Large intestine (tissue), 3 donors: ENCODE measurements around the gene UGT1A9. TPM values are rescaled to one million over a fixed set of nuclear protein-coding genes. Genes with fewer than 3 reads are reported as not detected.
"Not testable (repeated sequence)": the region's sequence is repeated elsewhere in the genome, so short reads cannot be mapped to it uniquely, and the experiment has no call there.

ENCODE experiments used
- DNase-seq, 2 donors: peaks; one replicate each; pipeline versions ENCODE4 v3.0.0 to v3.0.0-alpha.2; 2013
- H3K27ac ChIP-seq: one replicate; pipeline ENCODE4 v1.5.1; 2013; ENCODE audit warnings: low read length
- H3K27me3 ChIP-seq: 2 replicates; pipeline ENCODE4 v1.6.1; 2013; ENCODE audit warnings: low read length; ENCODE audit not compliant: control insufficient read depth, insufficient read depth
- H3K36me3 ChIP-seq: 2 replicates; pipeline ENCODE4 v1.6.1; 2013; ENCODE audit warnings: low read length; ENCODE audit not compliant: control insufficient read depth, insufficient read depth
- H3K4me1 ChIP-seq: one replicate; pipeline ENCODE4 v1.6.1; 2013; ENCODE audit warnings: low read length; ENCODE audit not compliant: control insufficient read depth, insufficient read depth
- H3K4me3 ChIP-seq: one replicate; pipeline ENCODE4 v1.5.1; 2013; ENCODE audit warnings: low read length
- H3K9me3 ChIP-seq: one replicate; pipeline ENCODE4 v1.6.1; 2013; ENCODE audit warnings: mild to moderate bottlenecking, low read depth, low read length, moderate library complexity; ENCODE audit not compliant: control insufficient read depth
- WGBS: methylation state at CpG from one replicate; pipeline ENCODE4 v1.1.5; 2013; ENCODE audit warnings: low lambda C conversion rate; ENCODE audit not compliant: insufficient coverage; 5-methylcytosine and 5-hydroxymethylcytosine counted together
- polyA plus RNA-seq: library from polyadenylated mRNA; unstranded; fragments of 120-200 nt; gene quantifications from one replicate; pipeline ENCODE4 v1.2.1, GENCODE V29; 2013

Gene UGT1A9
- polyA plus RNA-seq, 1 donor = not detected

- no peaks in the 10 kb centered on the region for H3K27me3 ChIP-seq
- H3K4me3 ChIP-seq = no peak overlapping the region
- no peaks in the 10 kb centered on the region for H3K4me1 ChIP-seq
- WGBS = 20% methylated on average over 1 of the region's 1 CpG
- no peak overlapping the region for H3K27ac ChIP-seq
- H3K9me3 ChIP-seq = no peaks in the 10 kb centered on the region
- peak in 1 of 2 donors; percentile 4 for DNase-seq
- H3K36me3 ChIP-seq = no peaks in the 10 kb centered on the region
These were observed 16.7 kb upstream of the UGT1A9 start for GRCh38 chr2:233655043-233655442.

- not testable (repeated sequence) for H3K36me3 ChIP-seq, H3K9me3 ChIP-seq, H3K27ac ChIP-seq, H3K4me1 ChIP-seq, H3K27me3 ChIP-seq, DNase-seq, H3K4me3 ChIP-seq
- no CpG with 5 or more reads among the region's 3 CpGs for WGBS
These were observed 15.8 kb upstream of the UGT1A9 start for GRCh38 chr2:233655943-233656342.

DNA sequence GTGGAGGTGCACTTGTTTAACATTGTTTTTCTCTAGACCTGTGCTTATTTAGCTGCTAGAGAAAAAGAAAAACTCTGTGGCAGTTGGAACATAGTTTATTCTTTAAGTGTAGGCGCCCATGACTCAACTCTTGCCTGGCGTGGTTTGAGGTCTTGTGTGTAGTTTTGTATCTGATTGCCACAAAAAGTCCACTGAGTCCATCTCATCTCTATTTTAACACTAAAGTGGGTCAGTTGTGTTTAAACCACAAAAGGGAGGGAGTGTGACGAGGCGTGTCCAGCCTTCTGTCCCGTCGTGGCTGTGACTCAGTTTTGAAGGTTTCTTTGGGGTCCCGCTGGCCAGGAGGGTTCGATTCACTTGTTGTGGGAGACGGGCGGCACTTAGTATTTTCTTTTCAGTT lies 15.3 kb upstream of the UGT1A9 start:
- no CpG with 5 or more reads among the region's 10 CpGs for WGBS
- no peaks in the 10 kb centered on the region for H3K4me1 ChIP-seq
- DNase-seq = no peak
- no peaks in the 10 kb centered on the region for H3K36me3 ChIP-seq
- H3K4me3 ChIP-seq = no peak overlapping the region
- H3K27ac ChIP-seq = no peak overlapping the region
- H3K9me3 ChIP-seq = no peaks in the 10 kb centered on the region
- no peaks in the 10 kb centered on the region for H3K27me3 ChIP-seq

- H3K27me3 ChIP-seq = no peaks in the 10 kb centered on the region
- H3K36me3 ChIP-seq = no peaks in the 10 kb centered on the region
- no peak overlapping the region for H3K4me3 ChIP-seq
- no peak overlapping the region for H3K27ac ChIP-seq
- no peak for DNase-seq
- H3K9me3 ChIP-seq = no peaks in the 10 kb centered on the region
- no peaks in the 10 kb centered on the region for H3K4me1 ChIP-seq
These were observed 13.1 kb upstream of the UGT1A9 start for GRCh38 chr2:233658610-233659009.

- Histone ChIP-seq H3K9me3 (no peaks in the 10 kb centered on the region), H3K4me1 (no peaks in the 10 kb centered on the region), H3K27ac (no peak overlapping the region), H3K4me3 (no peak overlapping the region), H3K36me3 (no peaks in the 10 kb centered on the region), H3K27me3 (no peaks in the 10 kb centered on the region)
- WGBS = 14% methylated on average over 1 of the region's 1 CpG
- no peak for DNase-seq
These were observed 7.8 kb upstream of the UGT1A9 start for GRCh38 chr2:233663911-233664310.

GRCh38 chr2:233668605-233669260 lies 3.0 kb upstream of the UGT1A9 start:
- WGBS = no CpG with 5 or more reads among the region's 4 CpGs
- Histone ChIP-seq H3K36me3 (no peaks in the 10 kb centered on the region), H3K4me1 (no peaks in the 10 kb centered on the region), H3K27me3 (no peaks in the 10 kb centered on the region), H3K4me3 (no peak overlapping the region), H3K27ac (no peak overlapping the region), H3K9me3 (no peaks in the 10 kb centered on the region)
- DNase-seq = peak in 1 of 2 donors; percentile 4

- Histone ChIP-seq H3K27ac (no peak overlapping the region), H3K4me3 (no peak overlapping the region), H3K36me3 (no peaks in the 10 kb centered on the region), H3K4me1 (no peaks in the 10 kb centered on the region), H3K27me3 (no peaks in the 10 kb centered on the region), H3K9me3 (no peaks in the 10 kb centered on the region)
- DNase-seq = no peak
- whole genome bisulfite sequencing = 83% methylated on average over 2 of the region's 3 CpGs
These were observed 1.2 kb downstream of the UGT1A9 start for GRCh38 chr2:233672886-233673285.

DNA sequence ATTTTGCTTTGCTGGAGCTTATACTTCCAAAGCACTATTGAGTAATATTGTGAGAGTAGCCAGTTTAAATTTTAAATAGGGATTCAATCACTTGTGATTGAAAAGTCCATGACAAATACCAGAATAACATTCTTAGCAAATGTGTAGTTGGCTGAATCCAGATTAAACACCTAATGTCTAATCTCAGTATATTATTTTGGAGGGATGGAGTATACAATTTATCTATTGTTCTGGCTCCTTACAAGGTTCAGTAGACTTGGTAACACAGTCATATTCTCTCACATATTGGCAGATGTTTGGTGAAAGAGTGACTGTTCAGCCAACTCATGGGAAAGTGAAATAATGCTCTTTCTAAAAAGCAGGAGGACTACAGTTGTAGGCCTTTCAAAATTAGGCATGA lies 2.2 kb downstream of the UGT1A9 start:
- Histone ChIP-seq H3K27me3 (no peaks in the 10 kb centered on the region), H3K4me3 (no peak overlapping the region), H3K36me3 (no peaks in the 10 kb centered on the region), H3K27ac (no peak overlapping the region), H3K4me1 (no peaks in the 10 kb centered on the region), H3K9me3 (no peaks in the 10 kb centered on the region)
- no peak for DNase-seq

DNA sequence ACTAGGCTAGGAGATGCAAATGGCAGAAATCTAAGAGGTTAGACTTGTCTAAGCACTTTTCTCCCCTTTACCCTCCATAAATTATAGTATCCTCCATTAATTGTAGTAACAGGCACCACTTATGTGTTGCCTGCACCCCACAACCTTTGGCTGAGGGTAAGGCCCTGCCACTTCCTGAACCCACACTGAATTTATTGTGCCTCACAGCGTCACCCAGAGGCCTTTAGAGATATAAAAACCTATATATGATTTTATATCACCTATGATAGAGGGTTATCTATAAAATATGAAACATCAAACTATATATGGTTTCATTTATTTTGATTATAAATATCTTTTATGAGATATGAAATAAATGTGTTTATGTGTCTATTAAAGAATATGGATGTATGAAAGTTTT lies 2.6 kb downstream of the UGT1A9 start:
- Histone ChIP-seq H3K27ac (no peak overlapping the region), H3K4me3 (no peak overlapping the region), H3K36me3 (no peaks in the 10 kb centered on the region), H3K4me1 (no peaks in the 10 kb centered on the region), H3K9me3 (no peaks in the 10 kb centered on the region), H3K27me3 (no peaks in the 10 kb centered on the region)
- DNase-seq = no peak
- no CpG with 5 or more reads among the region's 1 CpG for WGBS

GRCh38 chr2:233674995-233675394 lies 3.3 kb downstream of the UGT1A9 start:
- Histone ChIP-seq H3K4me3 (no peak overlapping the region), H3K27ac (no peak overlapping the region), H3K4me1 (no peaks in the 10 kb centered on the region), H3K36me3 (no peaks in the 10 kb centered on the region), H3K27me3 (no peaks in the 10 kb centered on the region), H3K9me3 (no peaks in the 10 kb centered on the region)
- no peak for DNase-seq
- WGBS = no CpG with 5 or more reads among the region's 4 CpGs

GRCh38 chr2:233676046-233676445 lies 4.3 kb downstream of the UGT1A9 start:
- H3K27me3 ChIP-seq = no peaks in the 10 kb centered on the region
- H3K27ac ChIP-seq = no peak overlapping the region
- no peak for DNase-seq
- no peak overlapping the region for H3K4me3 ChIP-seq
- H3K36me3 ChIP-seq = no peaks in the 10 kb centered on the region
- H3K4me1 ChIP-seq = no peaks in the 10 kb centered on the region
- no CpG with 5 or more reads among the region's 2 CpGs for WGBS
- no peaks in the 10 kb centered on the region for H3K9me3 ChIP-seq
